ENCODE results near the gene DAB2.

DAB2 gene

DNA sequence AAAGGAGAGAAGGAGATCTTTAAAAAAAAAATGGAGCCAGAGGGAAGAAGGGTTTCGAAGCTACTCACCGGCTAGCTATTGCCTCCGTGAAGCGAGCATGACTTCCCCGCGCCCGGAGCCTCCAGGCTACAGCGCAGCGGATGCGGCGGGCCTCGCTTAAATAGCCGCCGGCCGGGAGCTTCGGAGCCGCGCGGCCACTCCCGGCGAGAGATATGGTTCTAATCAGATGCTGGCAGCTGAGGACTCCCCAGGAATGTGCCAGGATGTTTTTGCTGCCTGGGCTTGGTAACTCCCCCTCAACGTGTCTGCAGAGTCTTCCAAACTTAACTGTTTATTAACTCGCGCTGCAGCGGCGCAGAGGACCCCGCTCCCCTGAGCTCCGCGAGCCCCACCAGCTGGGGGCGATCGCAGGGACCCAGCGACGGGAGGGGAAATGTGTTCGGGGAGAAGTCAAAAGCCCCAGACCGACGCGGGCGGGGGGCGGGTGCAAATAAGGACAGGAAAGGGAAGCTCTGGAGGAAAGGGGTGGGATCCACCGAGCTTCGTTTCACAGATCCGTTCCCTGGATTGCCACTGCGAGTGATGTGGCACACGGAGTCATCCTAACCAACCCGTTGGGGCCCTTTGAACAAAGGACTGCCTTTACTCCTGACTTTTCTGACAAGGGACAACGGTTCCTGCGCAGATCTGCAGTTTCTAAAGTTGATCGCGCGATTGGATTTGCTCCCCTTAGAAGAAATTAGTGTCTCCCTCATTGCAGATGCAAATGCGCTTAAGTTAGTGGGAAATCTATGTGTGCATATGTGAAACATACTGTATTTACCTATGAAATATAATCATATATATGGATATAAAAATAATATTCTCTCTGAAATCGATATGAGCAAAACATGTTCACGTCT is at the start of gene DAB2:
TSS of gene DAB2 (minus strand) at position 245 of the 902 bp plus-strand sequence. CDS start 30,660 bp downstream, outside the sequence.
- peak; percentile 64 for DNase-seq
- ATAC-seq = peak; percentile 84

GRCh38 chr5:39473156-39473775 is 48.5 kb upstream of the DAB2 start:
- ATAC-seq (no peak), DNase-seq (no peak)

- DNase-seq (no peak), ATAC-seq (no peak)
These were observed 47.2 kb upstream of the DAB2 start for GRCh38 chr5:39471836-39472508.

DNA sequence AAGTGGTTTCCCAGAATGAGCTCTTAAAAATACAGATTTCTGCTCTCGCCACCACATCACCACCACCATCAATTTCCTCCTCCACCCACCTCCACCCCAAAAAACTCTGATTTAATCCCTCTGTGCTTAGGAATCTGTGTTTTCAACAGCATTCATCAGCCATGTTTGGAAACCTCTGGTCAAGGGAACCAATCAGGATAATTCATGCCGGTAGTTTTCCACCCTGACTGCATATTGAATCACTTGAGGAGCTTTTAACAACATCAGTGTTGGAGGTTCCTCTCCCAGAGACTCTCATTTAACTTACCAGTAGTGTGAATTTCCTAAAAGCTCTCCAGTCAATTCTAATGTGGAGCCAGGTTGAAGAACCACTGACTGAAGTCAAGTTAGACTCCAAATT is 46.0 kb upstream of the DAB2 start:
- DNase-seq = no peak
- no peak for ATAC-seq

- ATAC-seq = no peak
- no peak for DNase-seq
These were observed 45.1 kb upstream of the DAB2 start for GRCh38 chr5:39469777-39470415.

DNA sequence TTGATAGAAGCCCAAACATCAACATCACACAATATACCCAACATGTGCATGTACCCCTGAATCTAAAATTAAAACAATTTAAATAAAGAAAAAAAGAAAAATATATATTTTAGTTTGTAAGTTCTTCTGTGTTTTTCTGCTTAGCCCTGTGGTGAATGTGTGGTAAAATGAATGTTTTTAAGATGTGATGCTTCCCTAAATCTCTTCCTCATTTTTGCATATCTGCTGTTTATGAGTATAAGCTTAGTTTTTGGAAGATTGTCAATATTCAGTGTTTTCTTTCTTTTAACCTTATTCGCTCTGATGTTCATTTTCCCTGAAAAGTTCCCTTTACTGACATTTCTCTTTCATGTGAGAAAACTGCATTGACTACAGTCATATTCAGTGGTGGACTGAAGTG is 44.4 kb upstream of the DAB2 start:
- DNase-seq (no peak), ATAC-seq (no peak)

DNA sequence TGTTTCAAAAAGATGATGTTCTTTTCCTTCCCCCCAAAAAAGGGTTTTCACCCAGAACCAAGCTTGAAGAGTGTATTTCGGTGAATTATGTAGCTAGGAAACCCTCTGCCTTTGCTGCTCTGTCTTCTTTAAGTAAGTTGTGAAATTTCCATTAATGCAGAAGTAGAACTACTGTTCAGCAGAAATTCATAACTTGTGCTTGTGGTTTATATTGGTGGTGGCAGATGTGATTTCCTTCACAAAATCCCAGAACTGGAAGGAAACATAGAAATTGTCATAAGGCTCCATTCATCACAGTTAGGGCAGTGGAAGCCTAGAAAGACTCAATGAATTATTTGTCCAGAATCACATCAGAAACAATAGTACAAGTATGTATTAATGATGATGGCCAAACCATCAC is 42.1 kb upstream of the DAB2 start:
- DNase-seq = no peak
- ATAC-seq = no peak

DNA sequence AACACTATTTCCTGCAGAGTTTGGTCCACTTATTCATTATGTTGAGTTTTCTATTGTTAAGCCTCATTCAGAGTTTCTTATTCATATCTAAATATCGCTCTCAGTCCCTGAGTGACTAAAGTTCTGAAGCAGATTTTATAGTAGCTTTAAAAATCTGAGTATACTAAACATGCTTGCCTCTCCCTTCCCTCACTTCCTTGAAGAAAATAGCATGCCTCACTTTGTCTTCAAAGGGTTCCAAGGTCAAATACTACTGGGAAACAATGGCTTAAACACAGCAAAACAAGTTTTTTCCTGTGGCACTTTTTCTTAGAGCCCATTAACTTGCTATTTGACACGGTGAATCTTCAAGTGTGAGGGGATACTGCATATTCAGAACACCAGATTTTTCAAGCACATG is 41.1 kb upstream of the DAB2 start:
- DNase-seq (no peak), ATAC-seq (no peak)

DNA sequence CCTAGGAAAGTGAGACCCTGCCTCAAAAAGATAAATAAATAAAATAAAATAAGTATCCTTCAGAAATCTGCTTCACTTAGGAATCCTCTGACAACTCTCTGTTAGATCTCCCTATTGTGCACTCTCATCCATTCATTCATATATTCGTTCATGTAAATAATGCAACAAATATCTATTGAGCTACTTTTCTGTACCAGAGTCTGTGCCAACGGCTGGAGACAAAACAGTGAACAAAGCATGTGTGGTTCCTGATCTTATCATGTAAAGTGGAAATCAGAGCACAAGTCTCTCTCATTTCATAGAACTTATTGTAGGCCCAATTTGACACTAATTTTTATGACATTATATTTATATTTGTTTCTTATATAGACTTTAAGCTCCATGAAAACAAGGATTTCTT is 40.3 kb upstream of the DAB2 start:
- DNase-seq (no peak), ATAC-seq (no peak)

- DNase-seq = no peak
- no peak for ATAC-seq
These were observed 39.3 kb upstream of the DAB2 start for GRCh38 chr5:39464088-39464487.

GRCh38 chr5:39462211-39462610 is 37.4 kb upstream of the DAB2 start:
- no peak for DNase-seq
- ATAC-seq = no peak

GRCh38 chr5:39461007-39461682 is 36.4 kb upstream of the DAB2 start:
- DNase-seq = no peak
- ATAC-seq = no peak

DNA sequence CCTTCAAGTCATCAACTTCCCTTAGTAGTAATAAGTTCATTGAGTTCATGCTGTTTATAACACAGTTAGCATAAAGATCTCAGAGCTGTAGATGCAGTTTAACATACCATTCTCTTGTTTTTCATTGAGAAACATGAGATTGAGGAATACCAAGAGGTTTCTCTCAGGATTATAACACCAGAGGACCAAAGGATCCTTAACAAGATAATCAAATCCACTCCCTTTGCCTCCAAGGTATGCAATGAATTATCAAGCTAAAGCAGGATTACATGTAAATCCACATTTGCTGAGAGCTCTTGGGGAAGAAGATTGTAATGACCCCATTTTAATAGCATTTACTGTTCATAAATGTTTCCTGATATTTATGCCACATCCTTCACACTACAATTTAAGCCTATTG is 35.1 kb upstream of the DAB2 start:
- no peak for ATAC-seq
- no peak for DNase-seq

DNA sequence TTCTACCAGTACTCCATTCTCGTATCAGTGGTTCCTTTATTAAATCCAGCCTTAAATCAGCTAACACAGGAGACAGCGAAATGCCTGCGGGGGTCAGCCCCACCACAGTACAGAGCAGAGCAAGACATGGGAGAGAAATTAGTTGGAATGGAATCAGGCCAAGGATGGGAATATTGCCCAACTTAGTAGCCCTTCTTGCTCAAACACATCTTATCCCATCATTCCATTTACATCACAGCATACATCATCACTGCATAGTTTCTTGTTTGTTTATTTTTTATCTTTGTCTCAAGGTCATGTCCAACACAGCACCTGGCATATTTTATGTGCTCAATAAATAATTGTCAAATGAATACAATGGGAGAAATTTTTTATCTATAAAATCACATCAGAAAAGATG is 34.3 kb upstream of the DAB2 start:
- DNase-seq (no peak), ATAC-seq (no peak)

DNA sequence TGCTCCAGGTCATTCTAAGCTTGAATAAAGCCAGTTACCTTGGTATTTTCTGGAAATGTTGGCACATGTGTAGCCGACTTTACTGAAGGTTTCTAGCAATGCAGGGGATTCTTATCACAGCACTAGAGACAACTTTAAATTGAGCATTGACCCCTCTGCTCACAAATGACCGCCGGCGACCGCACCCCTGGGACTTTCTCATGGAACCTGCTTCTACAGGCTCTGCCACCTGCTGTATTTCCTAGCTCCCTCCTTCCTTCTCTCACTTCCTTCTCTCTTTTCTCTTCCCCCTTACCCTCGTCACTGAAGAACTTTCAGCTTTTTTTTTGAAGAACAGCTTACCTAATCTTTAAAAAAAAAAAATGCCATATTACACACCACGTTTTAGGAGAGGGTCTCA is 30.9 kb upstream of the DAB2 start:
- DNase-seq = no peak

DNA sequence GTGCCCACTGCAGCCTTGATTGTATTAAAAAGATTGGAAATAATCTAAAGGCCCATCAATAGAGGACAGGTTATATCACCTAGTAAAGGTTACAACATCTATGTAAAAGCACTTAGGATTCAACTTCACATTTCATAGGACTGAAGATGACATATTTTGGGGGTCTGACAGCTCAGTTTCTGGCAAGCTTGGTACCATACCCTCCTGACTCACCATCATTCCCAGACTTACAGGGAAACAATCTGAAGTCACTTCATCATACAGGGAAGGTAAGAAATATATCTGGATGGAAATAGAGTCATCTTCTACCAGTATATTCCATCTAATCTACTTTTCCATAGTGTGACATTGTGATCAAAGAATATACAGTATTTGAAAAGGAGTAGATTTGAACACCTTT is 28.8 kb upstream of the DAB2 start:
- DNase-seq (no peak), ATAC-seq (no peak)

More for the DNA sequence above, 30.9 kb upstream of the DAB2 start:
- no peak for ATAC-seq

GRCh38 chr5:39452846-39453245 is 28.1 kb upstream of the DAB2 start:
- ATAC-seq = no peak
- no peak for DNase-seq

GRCh38 chr5:39451276-39451941 is 26.6 kb upstream of the DAB2 start:
- ATAC-seq = no peak
- DNase-seq = no peak

DNA sequence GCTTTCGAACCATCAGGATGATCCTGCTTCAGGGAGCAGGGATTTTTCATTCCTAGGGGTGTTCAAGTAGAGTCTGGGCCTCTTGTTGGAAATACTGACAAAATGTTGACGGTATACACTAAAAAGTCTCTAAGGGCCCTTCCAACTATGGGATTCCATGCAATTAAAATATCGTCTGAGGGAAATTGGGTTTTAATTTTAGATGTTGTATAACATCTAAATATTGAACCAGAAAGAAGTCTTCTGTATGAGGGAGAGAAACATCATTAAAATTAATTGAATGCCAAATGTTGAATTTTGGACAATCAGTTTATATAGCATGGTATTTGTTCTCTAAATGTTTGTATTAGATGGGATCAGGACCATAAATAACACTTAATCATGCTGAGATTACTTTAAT is 25.7 kb upstream of the DAB2 start:
- DNase-seq (no peak), ATAC-seq (no peak)

DNA sequence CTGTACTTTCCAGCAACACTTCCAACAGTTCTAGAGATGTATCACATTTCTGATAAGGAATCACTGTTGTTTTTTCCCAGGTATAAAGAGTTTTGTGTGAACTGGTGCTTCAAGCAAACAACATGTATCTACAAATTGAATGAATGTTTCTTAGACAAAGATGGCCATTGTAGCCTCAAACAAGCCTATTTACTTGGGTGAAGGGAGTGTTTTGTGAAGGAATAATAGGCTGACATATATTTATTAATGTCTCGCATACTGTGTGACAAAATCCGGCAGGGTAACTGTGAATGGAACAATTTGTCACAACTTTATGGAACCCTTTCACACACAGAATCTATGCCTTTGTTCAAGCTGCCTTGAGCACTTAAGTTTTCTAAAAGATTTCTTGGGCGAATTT is 24.8 kb upstream of the DAB2 start:
- DNase-seq (no peak), ATAC-seq (no peak)

DNA sequence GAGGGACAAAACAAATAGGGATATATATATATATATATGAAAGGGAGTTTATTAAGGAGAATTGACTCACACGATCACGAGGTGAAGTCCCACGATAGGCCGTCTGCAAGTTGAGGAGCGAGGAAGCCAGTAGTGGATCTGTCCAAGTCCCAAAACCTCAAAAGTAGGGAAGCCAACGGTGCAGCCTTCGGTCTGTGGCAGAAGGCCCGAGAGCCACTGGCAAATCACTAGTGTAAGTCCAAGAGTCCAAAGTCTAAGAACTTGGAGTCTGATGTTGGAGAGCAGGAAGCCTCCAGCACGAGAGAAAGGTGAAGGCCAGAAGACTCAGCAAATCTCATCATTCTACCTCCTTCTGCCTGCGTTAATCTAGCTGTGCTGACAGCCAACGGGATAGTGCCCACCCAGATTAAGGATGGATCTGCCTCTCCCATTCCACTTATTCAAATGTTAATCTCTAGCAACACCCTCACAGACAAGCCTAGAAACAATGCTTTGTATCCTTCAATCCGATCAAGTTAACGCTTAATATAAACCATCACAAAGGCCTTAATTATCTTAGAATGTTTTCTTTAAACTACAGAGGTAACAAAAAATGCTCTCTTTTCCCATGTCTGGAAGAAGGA is 23.8 kb upstream of the DAB2 start:
- no peak for DNase-seq
- no peak for ATAC-seq

All from stimulated activated naive CD8-positive, alpha-beta T cell treated with anti-CD3 and anti-CD28 coated beads, Interleukin-15, Interleukin-2, amounts not matched to agents 100 U/mL and 50 U/mL, for 24 hours (primary cell).